Effector memory CD8-positive, alpha-beta T cell (primary cell): ENCODE results near the gene NAGLU.
A peak's percentile ranks its signal among the peaks of the same experiment; 100 is the strongest.

Experiments used
- ATAC-seq: fragments of 150-1000 bp; cut with Tn5 transposase; replicated peaks from 2 replicates; pipeline ENCODE4 v1.10.0; 2021; ENCODE audit warnings: mild to moderate bottlenecking, moderate library complexity
- DNase-seq, 3 experiments: peaks; one replicate each; pipeline ENCODE4 v3.0.0; 2021
- H3K27ac Mint-ChIP-seq, 2 donors: one replicate each; pipeline ENCODE4 v1.8.0; 2022; ENCODE audit warnings: mild to moderate bottlenecking in 2 of 2, mixed read lengths in 2 of 2, moderate library complexity in 2 of 2
- H3K27me3 Mint-ChIP-seq, 2 donors: one replicate each; pipeline ENCODE4 v1.8.0; 2022; ENCODE audit warnings: mixed read lengths in 2 of 2
- H3K36me3 Mint-ChIP-seq: one replicate; pipeline ENCODE4 v1.8.0; 2022; ENCODE audit warnings: mild to moderate bottlenecking, moderate library complexity, mixed read lengths; ENCODE audit not compliant: insufficient read depth
- H3K4me1 Mint-ChIP-seq, 2 donors: one replicate each; pipeline ENCODE4 v1.8.0; 2022; ENCODE audit warnings: low read depth in 2 of 2, mixed read lengths in 2 of 2
- H3K4me3 Mint-ChIP-seq, 2 donors: one replicate each; pipeline ENCODE4 v1.8.0; 2022; ENCODE audit warnings: mild to moderate bottlenecking in 2 of 2, mixed read lengths in 2 of 2, moderate library complexity in 2 of 2
- H3K9me3 Mint-ChIP-seq, 2 donors: one replicate each; pipeline ENCODE4 v1.8.0; 2022; ENCODE audit warnings: mixed read lengths in 2 of 2
- total RNA-seq, 9 experiments: gene quantifications; one replicate each; lab custom pipeline; 2026; lab: John Stamatoyannopoulos, UW

The NAGLU gene
- 6.6 to 25.9 (median 11.4) reads per million in 9 experiments for total RNA-seq

DNA sequence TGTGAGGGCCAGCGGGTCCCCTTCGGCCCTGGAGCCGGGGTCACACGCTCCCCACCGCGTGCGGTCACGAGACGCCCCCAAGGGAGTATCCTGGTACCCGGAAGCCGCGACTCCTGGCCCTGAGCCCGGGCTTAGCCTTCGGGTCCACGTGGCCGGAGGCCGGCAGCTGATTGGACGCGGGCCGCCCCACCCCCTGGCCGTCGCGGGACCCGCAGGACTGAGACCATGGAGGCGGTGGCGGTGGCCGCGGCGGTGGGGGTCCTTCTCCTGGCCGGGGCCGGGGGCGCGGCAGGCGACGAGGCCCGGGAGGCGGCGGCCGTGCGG lies at the start of gene NAGLU:
Gene NAGLU (plus strand): TSS at position 194 of the 324 bp plus-strand sequence. CDS start 32 bp downstream, at position 226.
- Mint-ChIP-seq H3K4me3 (peak within 1 kb of the TSS; percentile 79 to 83), H3K36me3 (peaks cover 15% of the 10 kb centered on the region), H3K27me3 (no peaks in the 10 kb centered on the region), H3K9me3 (no peaks in the 10 kb centered on the region), H3K4me1 (peaks cover 29 to 30% of the 10 kb centered on the region in 2 donors), H3K27ac (peak within 1 kb of the TSS; percentile 35 to 85)
- peak; percentile 79 for ATAC-seq
- peak; percentile 61 to 70 (median 67) for DNase-seq

DNA sequence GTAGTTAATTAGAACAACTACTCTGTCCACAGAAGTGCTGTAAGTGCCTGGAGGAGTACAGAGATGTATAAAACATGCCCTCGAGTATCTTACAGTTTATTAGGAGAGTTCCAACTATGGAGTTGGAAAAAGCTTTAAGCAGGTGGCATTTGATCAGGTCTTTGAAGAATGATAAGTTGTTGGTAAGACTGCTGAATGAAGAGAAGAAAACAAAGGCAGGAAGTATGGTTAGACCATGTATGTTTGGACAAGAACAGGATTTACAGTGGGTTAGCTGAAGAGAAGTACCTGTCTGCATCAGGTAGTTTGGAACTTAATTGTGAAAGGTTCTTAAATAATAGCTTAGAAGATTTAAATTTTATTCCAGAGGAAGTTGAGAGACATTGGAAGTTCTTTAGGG lies 48.0 kb upstream of the NAGLU start:
- Mint-ChIP-seq H3K36me3 (peaks cover 35% of the 10 kb centered on the region), H3K9me3 (no peaks in the 10 kb centered on the region), H3K4me1 (peaks cover 17 to 22% of the 10 kb centered on the region in 2 donors), H3K27me3 (peaks cover 8 to 9% of the 10 kb centered on the region in 2 donors), H3K27ac (no peak overlapping the region), H3K4me3 (peak overlapping the region; percentile 10 to 13)
- no peak for DNase-seq
- no peak for ATAC-seq

DNA sequence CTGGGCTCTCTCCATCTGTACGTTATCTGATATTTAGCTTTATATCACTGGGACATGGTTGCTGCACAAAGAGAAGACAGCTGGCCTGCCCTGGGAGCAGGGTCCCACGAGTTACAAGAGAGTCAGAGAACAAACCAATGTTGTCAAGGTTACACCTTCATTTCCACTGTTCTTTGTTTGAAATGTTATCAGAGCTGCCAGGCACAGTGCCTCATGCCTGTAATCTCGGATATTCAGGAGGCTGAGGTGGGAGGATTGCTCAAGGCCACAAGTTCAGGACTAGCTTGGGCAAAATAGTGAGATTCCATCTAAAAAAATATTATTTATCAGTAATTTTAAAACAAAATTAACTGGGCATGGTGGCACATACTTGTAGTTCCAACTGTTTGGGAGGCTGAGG lies 42.7 kb upstream of the NAGLU start:
- no peak for DNase-seq
- ATAC-seq = no peak
- Mint-ChIP-seq H3K4me1 (peaks cover 18 to 19% of the 10 kb centered on the region in 2 donors), H3K27me3 (peaks cover 9 to 19% of the 10 kb centered on the region in 2 donors), H3K36me3 (peaks cover 20% of the 10 kb centered on the region), H3K27ac (no peak overlapping the region), H3K9me3 (no peaks in the 10 kb centered on the region), H3K4me3 (no peak overlapping the region)

DNA sequence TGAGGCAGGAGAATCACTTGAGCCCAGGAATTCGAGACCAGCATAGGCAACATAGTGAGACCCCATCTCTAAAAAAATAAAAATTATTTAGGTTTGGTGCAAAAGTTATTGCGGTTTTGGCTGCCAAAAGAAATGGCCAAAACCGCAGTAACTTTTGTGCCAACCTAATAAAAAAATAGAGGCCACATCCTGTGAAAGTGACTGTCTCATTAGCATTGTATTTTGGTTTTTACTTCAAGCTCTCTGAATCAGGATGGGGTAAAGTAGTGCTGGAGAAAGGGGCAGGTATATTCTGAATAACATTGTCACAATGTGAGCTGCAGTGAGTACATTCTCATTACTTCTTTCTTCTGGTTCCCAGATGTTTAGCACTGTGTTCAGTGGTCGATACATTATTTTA lies 41.4 kb upstream of the NAGLU start:
- DNase-seq (no peak), ATAC-seq (peak; percentile 57)
- H3K4me3 Mint-ChIP-seq = no peak overlapping the region
- H3K27me3 Mint-ChIP-seq = peaks cover 3 to 14% of the 10 kb centered on the region in 2 donors
- H3K9me3 Mint-ChIP-seq = no peaks in the 10 kb centered on the region
- H3K4me1 Mint-ChIP-seq = peaks cover 13 to 19% of the 10 kb centered on the region in 2 donors
- H3K36me3 Mint-ChIP-seq = peaks cover 22% of the 10 kb centered on the region
- H3K27ac Mint-ChIP-seq = no peak overlapping the region

DNA sequence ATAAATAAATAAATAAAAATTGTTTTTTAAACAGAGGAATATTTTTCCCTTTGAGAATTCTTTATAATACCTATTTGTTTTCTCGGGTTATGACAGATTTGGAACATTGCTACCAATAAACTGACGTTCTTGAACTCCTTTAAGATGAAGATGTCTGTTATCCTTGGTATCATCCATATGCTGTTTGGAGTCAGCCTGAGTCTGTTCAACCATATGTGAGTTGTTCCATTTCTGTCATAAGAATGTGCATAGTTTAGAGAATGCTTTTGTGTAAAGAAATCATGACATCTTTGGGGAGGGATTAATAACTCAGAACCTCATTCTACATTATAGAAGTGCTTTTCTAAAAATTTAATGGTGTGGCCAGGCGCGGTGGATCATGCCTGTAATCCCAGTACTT lies 37.2 kb upstream of the NAGLU start:
- Mint-ChIP-seq H3K36me3 (peaks cover 25% of the 10 kb centered on the region), H3K4me3 (no peak overlapping the region), H3K4me1 (peaks cover 13 to 18% of the 10 kb centered on the region in 2 donors), H3K27me3 (peaks cover 0 to 6% of the 10 kb centered on the region in 2 donors), H3K27ac (no peak overlapping the region), H3K9me3 (no peaks in the 10 kb centered on the region)
- DNase-seq (no peak), ATAC-seq (no peak)

DNA sequence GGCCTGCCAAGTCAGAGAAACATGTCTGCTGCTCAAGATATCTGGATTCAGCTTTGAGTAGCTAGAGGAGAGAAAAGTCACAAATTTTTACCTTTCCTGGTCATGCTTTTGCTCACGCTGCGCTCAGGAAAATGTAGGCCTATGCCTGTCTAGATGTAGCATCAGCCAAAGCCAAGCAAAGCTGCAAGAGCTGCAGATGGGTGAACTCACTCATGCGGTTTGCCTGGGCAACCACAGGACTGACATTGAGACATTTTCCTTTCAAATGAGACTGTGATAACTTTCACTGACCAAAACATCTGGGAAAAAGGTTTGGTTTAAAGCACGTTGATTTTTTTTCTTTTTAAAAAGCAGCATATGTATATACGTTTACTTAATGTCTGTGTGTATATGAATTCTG lies 34.0 kb upstream of the NAGLU start:
- Mint-ChIP-seq H3K4me3 (no peak overlapping the region), H3K9me3 (no peaks in the 10 kb centered on the region), H3K36me3 (peaks cover 16% of the 10 kb centered on the region), H3K27me3 (no peaks in the 10 kb centered on the region), H3K4me1 (no peaks in the 10 kb centered on the region), H3K27ac (no peak overlapping the region)
- no peak for ATAC-seq
- DNase-seq = no peak

DNA sequence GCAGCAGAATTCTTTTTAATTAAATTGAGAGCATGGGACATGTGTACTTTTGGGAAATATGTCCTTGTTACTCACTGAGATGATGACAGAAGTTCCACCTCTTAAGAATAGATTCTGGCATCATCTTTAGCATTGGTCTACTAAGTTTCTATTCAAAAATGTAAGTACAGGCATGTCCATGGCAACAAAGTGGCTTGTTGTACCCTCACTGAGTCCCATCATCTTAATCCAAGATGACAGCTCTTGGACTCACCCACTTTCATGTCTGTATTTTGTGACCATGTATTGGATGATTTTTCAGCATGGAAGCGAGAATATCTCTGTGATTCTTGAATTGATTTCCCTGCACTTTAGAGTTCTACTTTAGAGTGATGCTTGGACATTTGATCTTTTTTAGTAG lies 33.1 kb upstream of the NAGLU start:
- H3K27ac Mint-ChIP-seq = no peak overlapping the region
- no peak for ATAC-seq
- H3K9me3 Mint-ChIP-seq = no peaks in the 10 kb centered on the region
- H3K36me3 Mint-ChIP-seq = peaks cover 16% of the 10 kb centered on the region
- H3K4me1 Mint-ChIP-seq = no peaks in the 10 kb centered on the region
- peaks cover 0 to 1% of the 10 kb centered on the region in 2 donors for H3K27me3 Mint-ChIP-seq
- H3K4me3 Mint-ChIP-seq = no peak overlapping the region
- DNase-seq = no peak

DNA sequence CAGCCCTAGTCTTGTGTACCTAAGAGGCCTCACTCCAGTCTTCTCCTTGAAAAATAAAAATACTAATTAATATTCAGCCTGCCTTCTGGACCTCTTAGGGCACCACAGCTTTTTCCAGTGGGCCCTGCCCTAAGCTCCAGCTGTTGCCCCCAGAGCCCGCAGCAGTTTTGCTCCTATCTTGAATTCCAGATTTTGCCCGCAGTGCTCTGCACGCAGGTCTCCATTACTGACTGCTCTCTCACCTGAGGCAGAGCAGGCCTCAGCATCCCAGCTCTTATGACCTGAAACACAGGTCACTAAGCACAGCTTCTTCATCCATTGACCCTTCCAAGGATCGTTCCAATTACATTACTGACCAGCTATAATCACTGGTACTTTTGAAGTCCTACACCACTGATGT lies 28.4 kb upstream of the NAGLU start:
- Mint-ChIP-seq H3K27ac (no peak overlapping the region), H3K4me3 (no peak overlapping the region), H3K27me3 (peaks cover 37 to 43% of the 10 kb centered on the region in 2 donors), H3K9me3 (no peaks in the 10 kb centered on the region), H3K36me3 (peaks cover under 1% of the 10 kb centered on the region), H3K4me1 (peaks cover 7 to 8% of the 10 kb centered on the region in 2 donors)
- ATAC-seq (no peak), DNase-seq (no peak)

DNA sequence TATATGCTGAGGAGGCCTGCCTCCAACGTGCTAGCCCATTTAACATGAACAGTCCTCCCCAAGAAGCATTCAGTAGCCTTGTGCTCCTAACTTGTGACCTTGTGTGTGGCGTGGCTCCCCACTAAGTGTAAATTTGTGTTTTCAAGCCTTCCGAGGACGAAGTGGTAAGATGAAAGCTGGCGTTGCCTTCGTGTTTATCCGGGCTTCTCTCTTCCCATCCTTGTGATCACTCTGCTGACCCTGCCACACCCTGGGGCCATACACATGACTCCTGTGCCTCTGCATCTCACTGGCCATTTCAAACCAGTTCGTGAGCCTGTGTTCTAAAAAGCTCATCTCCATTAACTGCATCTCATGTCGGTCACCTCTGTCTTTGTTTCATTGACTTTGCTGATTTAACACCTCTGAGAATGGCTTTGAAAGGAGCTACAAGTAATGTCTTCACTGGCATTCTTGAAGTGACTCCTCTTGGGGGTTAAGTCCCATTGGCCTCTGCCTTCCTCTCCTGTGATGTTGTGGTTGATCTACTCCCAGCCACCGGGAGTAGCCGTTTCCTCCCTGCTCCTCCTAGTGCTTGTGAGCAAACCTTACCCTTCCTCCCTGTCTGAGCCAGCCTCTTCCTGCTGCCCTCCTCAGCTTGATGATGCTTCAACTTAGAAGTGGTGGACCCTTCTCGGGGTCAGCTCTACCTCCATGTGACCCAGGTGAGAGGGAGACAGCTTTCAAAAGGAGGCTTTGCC lies 27.4 kb upstream of the NAGLU start:
- Mint-ChIP-seq H3K36me3 (no peaks in the 10 kb centered on the region), H3K27ac (no peak overlapping the region), H3K9me3 (no peaks in the 10 kb centered on the region), H3K4me1 (peaks cover 7 to 8% of the 10 kb centered on the region in 2 donors), H3K4me3 (no peak overlapping the region), H3K27me3 (peaks cover 37 to 43% of the 10 kb centered on the region in 2 donors)
- DNase-seq (no peak), ATAC-seq (no peak)

DNA sequence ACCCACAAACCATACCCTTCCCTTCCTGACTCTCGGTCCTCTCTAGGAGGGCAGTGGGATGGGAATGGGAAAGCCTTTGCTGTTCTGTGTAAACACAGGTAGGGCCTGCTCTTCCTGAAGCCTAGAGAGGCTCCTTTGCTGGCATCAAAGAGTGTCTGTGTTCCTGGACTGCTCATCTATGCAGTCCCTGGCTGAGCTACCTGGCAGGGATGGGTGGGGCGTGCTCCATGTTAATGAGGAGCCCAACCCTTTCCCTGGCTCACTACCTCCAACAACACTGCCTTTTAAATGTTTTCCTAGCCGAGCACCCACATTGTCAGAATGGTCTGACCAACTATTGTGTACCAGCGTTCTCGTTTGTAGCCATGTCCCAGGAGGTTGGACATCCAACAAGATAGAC lies 26.6 kb upstream of the NAGLU start:
- Mint-ChIP-seq H3K4me3 (no peak overlapping the region), H3K27ac (no peak overlapping the region), H3K36me3 (no peaks in the 10 kb centered on the region), H3K9me3 (no peaks in the 10 kb centered on the region), H3K4me1 (peaks cover 7 to 8% of the 10 kb centered on the region in 2 donors), H3K27me3 (peaks cover 37 to 43% of the 10 kb centered on the region in 2 donors)
- ATAC-seq (no peak), DNase-seq (no peak)

DNA sequence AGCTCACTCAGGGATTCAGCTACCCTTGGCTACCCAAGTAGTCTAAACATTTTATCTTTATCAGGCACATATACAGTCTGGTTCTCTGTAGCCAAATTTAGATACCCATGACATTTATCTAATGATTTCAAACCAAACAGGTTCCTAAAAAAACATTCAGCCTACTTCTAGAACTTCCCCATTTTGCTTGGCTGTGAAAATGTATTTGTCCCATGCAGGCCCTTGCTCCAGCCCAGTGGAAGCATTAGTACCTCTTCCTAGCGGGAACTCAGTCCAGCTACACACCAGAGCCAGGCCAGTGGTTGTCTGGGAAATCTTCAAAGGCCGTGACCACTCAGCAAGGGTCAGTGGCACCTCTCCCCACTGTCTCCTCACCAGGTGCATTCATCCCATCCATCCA lies 26.2 kb upstream of the NAGLU start:
- no peak for DNase-seq
- no peaks in the 10 kb centered on the region for H3K36me3 Mint-ChIP-seq
- H3K4me3 Mint-ChIP-seq = no peak overlapping the region

DNA sequence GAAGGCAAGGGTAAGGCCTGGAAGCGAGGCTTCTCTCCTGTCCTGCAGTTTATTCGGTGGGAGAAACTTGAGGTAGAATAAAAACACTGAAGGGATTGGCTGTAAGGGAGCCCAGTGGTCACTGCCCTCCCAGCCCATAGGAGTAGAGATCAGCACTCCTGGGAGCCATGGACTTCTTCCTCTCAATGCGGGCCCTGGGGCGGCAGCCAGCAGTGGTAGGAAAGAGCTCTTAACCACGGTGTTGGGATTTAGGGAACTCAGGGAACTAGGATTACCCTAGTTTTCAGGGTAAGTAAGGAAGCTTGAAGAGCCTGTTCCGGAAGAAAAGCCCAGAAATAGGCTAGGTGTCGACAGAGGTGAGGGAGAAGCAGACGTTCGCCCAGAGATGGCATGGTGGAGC lies 23.8 kb upstream of the NAGLU start:
- Mint-ChIP-seq H3K27me3 (peaks cover 43% of the 10 kb centered on the region in 2 donors), H3K4me1 (peaks cover 7 to 8% of the 10 kb centered on the region in 2 donors), H3K36me3 (no peaks in the 10 kb centered on the region), H3K27ac (no peak overlapping the region), H3K9me3 (no peaks in the 10 kb centered on the region), H3K4me3 (no peak overlapping the region)
- DNase-seq (no peak), ATAC-seq (no peak)

More for the DNA sequence above, 26.2 kb upstream of the NAGLU start:
- peaks cover 7 to 8% of the 10 kb centered on the region in 2 donors for H3K4me1 Mint-ChIP-seq
- ATAC-seq = no peak
- no peaks in the 10 kb centered on the region for H3K9me3 Mint-ChIP-seq
- peaks cover 40 to 43% of the 10 kb centered on the region in 2 donors for H3K27me3 Mint-ChIP-seq
- H3K27ac Mint-ChIP-seq = no peak overlapping the region

DNA sequence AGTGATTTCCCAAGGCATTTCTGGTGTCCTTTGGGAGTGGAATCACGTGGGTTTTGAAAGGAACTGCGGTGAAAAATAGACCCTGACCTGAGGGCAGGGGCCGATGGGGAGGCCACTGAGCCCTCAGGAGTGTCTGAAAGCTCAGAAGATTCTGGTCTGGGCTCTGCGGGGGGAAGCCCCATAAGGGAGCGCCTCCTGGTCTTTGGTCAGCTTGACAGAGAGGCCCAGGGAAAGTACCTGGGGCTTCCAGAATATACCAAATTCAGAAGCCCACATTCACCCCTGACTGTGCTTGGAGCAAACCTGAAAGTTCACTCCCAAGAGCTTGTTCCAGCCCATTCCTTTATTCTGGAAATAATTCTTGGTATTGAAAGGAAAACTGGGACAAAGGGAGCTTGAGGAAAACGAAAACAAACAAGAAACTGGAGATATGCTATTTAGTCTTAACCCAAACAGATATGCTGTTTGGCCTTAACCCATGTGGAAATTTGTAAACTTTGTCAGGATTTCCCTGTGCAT lies 23.2 kb upstream of the NAGLU start:
- Mint-ChIP-seq H3K9me3 (no peaks in the 10 kb centered on the region), H3K27me3 (peaks cover 43% of the 10 kb centered on the region in 2 donors), H3K4me3 (no peak overlapping the region), H3K4me1 (peaks cover 7 to 11% of the 10 kb centered on the region in 2 donors), H3K36me3 (no peaks in the 10 kb centered on the region), H3K27ac (no peak overlapping the region)
- DNase-seq (no peak), ATAC-seq (no peak)

DNA sequence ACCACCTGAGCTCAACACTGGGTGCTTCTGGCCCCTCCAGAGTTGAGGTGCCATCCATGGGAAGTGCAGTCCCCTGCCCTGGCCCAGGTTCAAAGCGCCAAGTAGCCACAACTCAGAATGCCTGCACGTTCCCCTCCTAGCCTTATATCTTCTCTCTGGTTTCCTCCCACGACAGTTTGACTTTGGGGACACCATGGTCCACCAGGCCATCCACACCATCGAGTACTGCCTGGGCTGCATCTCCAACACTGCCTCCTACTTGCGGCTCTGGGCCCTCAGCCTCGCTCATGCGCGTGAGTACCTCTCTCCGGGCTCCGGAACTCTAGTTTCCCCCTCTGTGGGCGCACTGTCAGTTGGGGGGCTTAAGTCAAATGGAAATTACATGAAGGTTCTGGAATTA lies 22.4 kb upstream of the NAGLU start:
- no peak overlapping the region for H3K27ac Mint-ChIP-seq
- peaks cover 34 to 39% of the 10 kb centered on the region in 2 donors for H3K27me3 Mint-ChIP-seq
- DNase-seq (no peak), ATAC-seq (no peak)
- no peaks in the 10 kb centered on the region for H3K9me3 Mint-ChIP-seq
- no peak overlapping the region for H3K4me3 Mint-ChIP-seq
- peaks cover 7 to 9% of the 10 kb centered on the region in 2 donors for H3K4me1 Mint-ChIP-seq
- H3K36me3 Mint-ChIP-seq = no peaks in the 10 kb centered on the region
